RCC 7860 (cell line): ENCODE data around the gene RASAL1.
A peak's percentile ranks its signal among the peaks of the same experiment; 100 is the strongest.

Experiments used
- DNase-seq: peaks from one replicate; pipeline ENCODE4 v3.0.0-alpha.2; 2015; ENCODE audit warnings: low spot score
- FAIRE-seq: peaks from 2 replicates; lab custom pipeline; 2012; peaks lifted over from hg19 to GRCh38; lab: Jason Lieb, UNC

The RASAL1 gene

GRCh38 chr12:113061061-113061694 lies 74.4 kb downstream of the RASAL1 start:
- DNase-seq (no peak), FAIRE-seq (no peak)

DNA sequence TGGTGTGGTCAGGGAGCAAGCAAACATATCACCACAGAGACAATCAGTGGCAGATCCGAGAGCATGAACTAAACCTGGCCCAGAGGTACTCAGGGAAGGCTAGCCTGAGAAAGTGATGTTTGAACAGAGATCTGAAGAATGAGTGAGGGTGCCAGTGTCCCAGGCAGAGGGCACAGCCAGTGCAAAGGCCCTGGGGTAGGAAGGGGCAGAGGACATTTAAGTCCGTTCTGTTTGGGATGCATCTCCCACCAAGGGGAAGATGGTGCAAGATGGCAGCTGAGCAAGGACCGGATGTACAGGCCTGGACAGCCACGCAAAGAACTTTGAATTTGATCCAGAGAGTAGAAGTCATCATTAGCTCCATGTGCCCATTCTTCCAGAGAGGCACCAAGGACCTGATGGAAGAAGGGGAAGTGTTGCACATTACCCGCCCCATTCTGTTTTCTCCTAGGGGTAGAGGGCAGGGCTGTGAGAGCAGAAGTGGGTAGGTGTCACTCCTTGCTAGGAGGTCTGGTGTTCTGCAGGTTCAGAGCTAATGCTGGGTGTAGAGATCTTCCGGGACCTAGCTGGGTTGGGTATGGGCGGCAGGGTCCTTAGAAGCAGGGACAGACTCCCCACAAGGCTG lies 75.1 kb downstream of the RASAL1 start:
- no peak for FAIRE-seq
- no peak for DNase-seq

GRCh38 chr12:113059071-113059595 lies 76.4 kb downstream of the RASAL1 start:
- FAIRE-seq = no peak

GRCh38 chr12:113058553-113058952 lies 77.0 kb downstream of the RASAL1 start:
- FAIRE-seq = no peak
- no peak for DNase-seq

More at GRCh38 chr12:113059071-113059595, 76.4 kb downstream of the RASAL1 start:
- no peak for DNase-seq

GRCh38 chr12:113057565-113058485 lies 77.7 kb downstream of the RASAL1 start:
- DNase-seq (no peak), FAIRE-seq (no peak)

GRCh38 chr12:113056631-113057488 lies 78.7 kb downstream of the RASAL1 start, which contains the start of gene DTX1:
Gene DTX1 (plus strand): TSS chr12:113056730. CDS start chr12:113058193, 1,463 bp downstream.
- DNase-seq (no peak), FAIRE-seq (no peak)

DNA sequence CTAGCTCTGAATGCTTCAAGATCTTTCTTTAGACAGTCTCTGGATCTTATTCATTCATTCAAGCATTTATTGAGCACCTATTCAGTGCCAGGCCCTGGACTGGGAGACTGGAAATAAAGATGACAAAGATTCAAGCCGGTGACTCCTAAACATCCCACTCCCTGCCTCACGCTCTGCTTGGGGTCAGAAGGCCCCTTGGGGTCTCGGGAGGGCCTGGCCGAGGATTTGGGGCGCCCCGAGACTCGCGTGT lies 79.3 kb downstream of the RASAL1 start:
- FAIRE-seq (no peak), DNase-seq (no peak)

- DNase-seq (no peak), FAIRE-seq (no peak)
These were observed 79.8 kb downstream of the RASAL1 start for GRCh38 chr12:113055594-113056380.

DNA sequence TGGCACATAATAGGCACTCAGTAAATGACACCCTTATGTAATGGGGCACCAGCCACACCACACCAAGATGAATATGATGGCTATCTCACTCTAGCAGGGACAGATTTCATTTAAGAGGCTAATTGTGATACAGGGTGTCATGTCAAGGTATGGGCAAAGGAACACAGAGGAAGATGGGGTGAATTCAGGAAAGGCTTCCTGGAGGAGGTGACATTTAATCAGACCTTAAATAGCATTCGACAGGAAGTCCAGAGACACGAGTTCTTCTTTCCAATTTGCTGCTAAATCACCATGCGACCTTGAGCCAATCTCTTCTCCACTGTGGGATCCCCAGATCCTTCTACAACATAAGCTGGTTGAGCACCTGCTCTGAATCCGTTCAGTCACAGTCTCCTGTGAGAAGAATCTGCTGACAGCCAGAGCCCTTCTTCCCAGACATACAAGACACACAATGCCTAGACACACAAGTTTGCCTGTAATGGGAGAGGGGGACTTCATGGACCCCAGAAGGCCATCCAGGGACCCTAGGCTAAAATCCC lies 80.5 kb downstream of the RASAL1 start:
- FAIRE-seq = no peak
- DNase-seq = no peak

DNA sequence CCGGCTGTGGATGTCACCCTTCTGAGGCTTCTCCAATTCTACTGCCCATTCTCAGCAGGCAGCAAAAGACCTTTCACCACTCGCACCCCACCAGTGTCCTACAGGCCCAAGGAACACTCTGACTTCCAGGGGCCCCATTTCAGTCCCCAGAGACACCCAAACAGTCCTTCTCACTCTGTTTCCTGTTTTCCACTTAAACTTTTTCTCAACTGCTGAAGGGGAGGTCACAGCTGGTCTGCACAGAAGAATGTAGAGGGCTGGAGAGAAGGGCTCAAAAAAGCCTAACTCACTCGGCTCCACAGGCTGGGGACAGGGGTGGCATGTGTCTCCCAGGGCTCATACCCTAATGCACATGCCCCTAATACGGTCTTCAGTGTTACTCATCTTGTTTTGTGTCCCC lies 83.2 kb downstream of the RASAL1 start:
- FAIRE-seq = no peak

DNA sequence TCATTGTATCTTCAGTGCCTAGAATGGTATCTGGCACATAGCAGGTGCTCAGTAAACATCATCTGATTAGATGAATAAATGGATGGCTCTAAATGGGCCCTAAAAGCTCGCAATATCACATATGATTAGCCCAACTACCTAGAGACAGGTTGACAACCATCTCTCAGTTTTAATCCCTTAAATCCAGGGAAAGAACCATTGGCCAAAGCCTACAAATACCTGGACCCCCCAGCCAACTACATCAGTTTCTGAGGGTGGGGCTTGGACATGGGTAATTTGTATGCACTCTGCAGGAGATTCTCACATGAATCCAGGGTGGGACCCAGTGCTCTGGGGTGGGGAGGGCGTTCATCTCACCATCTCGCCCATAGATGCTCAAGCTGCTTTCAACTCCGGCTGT lies 83.8 kb downstream of the RASAL1 start:
- DNase-seq (no peak), FAIRE-seq (no peak)

More for the DNA sequence above, 83.2 kb downstream of the RASAL1 start:
- DNase-seq = no peak

DNA sequence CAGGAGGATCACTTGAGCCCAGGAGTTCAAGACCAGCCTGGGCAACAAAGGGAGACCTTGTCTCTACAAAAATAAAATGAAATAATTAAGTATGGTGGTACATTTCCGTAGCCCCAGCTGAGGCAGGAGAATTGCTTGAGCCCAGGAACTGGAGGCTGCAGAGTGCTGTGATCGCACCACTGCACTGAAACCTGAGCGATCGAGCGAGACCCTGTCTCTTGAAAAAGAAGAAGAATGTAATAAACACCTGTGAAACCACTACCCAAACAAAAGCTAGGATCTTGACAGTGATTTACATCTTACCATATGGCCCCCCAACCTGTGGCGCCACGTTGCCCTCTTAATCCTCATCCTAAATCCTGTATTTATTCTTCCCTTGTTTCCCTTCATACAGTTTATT lies 84.8 kb downstream of the RASAL1 start:
- DNase-seq (no peak), FAIRE-seq (no peak)

- FAIRE-seq = no peak
These were observed 85.4 kb downstream of the RASAL1 start for GRCh38 chr12:113049976-113050742.

More at GRCh38 chr12:113049976-113050742, 85.4 kb downstream of the RASAL1 start:
- peak; percentile 64 for DNase-seq
